ENCODE data around the gene EYS. TPM values are rescaled to one million over a fixed set of nuclear protein-coding genes. Genes with fewer than 3 reads are reported as not detected.
"Not testable (repeated sequence)": the region's sequence is repeated elsewhere in the genome, so short reads cannot be mapped to it uniquely, and the experiment has no call there.

Gene EYS
- total and polyA plus RNA-seq, 4 donors = 0.53 to 4.5 (median 2.4) TPM

GRCh38 chr6:64482631-64483030 lies 1224.4 kb downstream of the EYS start:
- Histone ChIP-seq H3K27me3 (ENCODE audit: control insufficient read depth, insufficient read depth, low read length) (no peaks in the 10 kb centered on the region), H3K36me3 (ENCODE audit: control insufficient read depth, insufficient read depth, low read length) (no peaks in the 10 kb centered on the region), H3K9me3 (ENCODE audit: control insufficient read depth, insufficient read depth, low read length) (no peaks in the 10 kb centered on the region), H3K4me1 (ENCODE audit: control insufficient read depth, insufficient read depth, low read length) (no peaks in the 10 kb centered on the region), H3K27ac (ENCODE audit: low read depth, low read length) (no peak overlapping the region), H3K4me3 (ENCODE audit: low read depth, low read length) (no peak overlapping the region)
- no peak for DNase-seq (ENCODE audit: low read depth in 4 of 6, low spot score in 6 of 6)
- no CpG with 5 or more reads among the region's 2 CpGs for WGBS (ENCODE audit: insufficient coverage)

- Histone ChIP-seq H3K4me3 (ENCODE audit: low read depth, low read length) (no peak overlapping the region), H3K4me1 (ENCODE audit: control insufficient read depth, insufficient read depth, low read length) (no peaks in the 10 kb centered on the region), H3K36me3 (ENCODE audit: control insufficient read depth, insufficient read depth, low read length) (no peaks in the 10 kb centered on the region), H3K9me3 (ENCODE audit: control insufficient read depth, insufficient read depth, low read length) (no peaks in the 10 kb centered on the region), H3K27ac (ENCODE audit: low read depth, low read length) (no peak overlapping the region), H3K27me3 (ENCODE audit: control insufficient read depth, insufficient read depth, low read length) (no peaks in the 10 kb centered on the region)
- no peak for DNase-seq (ENCODE audit: low read depth in 4 of 6, low spot score in 6 of 6)
- 100% methylated on average over 1 of the region's 1 CpG for WGBS (ENCODE audit: insufficient coverage)
These were observed 1227.9 kb downstream of the EYS start for GRCh38 chr6:64479134-64479533.

- Histone ChIP-seq H3K9me3 (ENCODE audit: control insufficient read depth, insufficient read depth, low read length) (no peaks in the 10 kb centered on the region), H3K4me1 (ENCODE audit: control insufficient read depth, insufficient read depth, low read length) (no peaks in the 10 kb centered on the region), H3K27ac (ENCODE audit: low read depth, low read length) (no peak overlapping the region), H3K4me3 (ENCODE audit: low read depth, low read length) (no peak overlapping the region), H3K27me3 (ENCODE audit: control insufficient read depth, insufficient read depth, low read length) (no peaks in the 10 kb centered on the region), H3K36me3 (ENCODE audit: control insufficient read depth, insufficient read depth, low read length) (no peaks in the 10 kb centered on the region)
- no CpG with 5 or more reads among the region's 3 CpGs for WGBS (ENCODE audit: insufficient coverage)
- no peak for DNase-seq (ENCODE audit: low read depth in 4 of 6, low spot score in 6 of 6)
These were observed 1229.6 kb downstream of the EYS start for GRCh38 chr6:64477391-64477790.

- Histone ChIP-seq H3K27ac (ENCODE audit: low read depth, low read length) (no peak overlapping the region), H3K4me1 (ENCODE audit: control insufficient read depth, insufficient read depth, low read length) (no peaks in the 10 kb centered on the region), H3K27me3 (ENCODE audit: control insufficient read depth, insufficient read depth, low read length) (no peaks in the 10 kb centered on the region), H3K9me3 (ENCODE audit: control insufficient read depth, insufficient read depth, low read length) (no peaks in the 10 kb centered on the region), H3K36me3 (ENCODE audit: control insufficient read depth, insufficient read depth, low read length) (no peaks in the 10 kb centered on the region), H3K4me3 (ENCODE audit: low read depth, low read length) (no peak overlapping the region)
- no peak for DNase-seq (ENCODE audit: low read depth in 4 of 6, low spot score in 6 of 6)
- WGBS (ENCODE audit: insufficient coverage) = no CpG with 5 or more reads among the region's 2 CpGs
These were observed 1230.1 kb downstream of the EYS start for GRCh38 chr6:64476935-64477334.

GRCh38 chr6:64469405-64469804 lies 1237.6 kb downstream of the EYS start:
- not testable (repeated sequence) for H3K9me3 ChIP-seq (ENCODE audit: control insufficient read depth, insufficient read depth, low read length); H3K27ac ChIP-seq (ENCODE audit: low read depth, low read length); H3K36me3 ChIP-seq (ENCODE audit: control insufficient read depth, insufficient read depth, low read length); H3K27me3 ChIP-seq (ENCODE audit: control insufficient read depth, insufficient read depth, low read length); DNase-seq (ENCODE audit: low read depth in 4 of 6, low spot score in 6 of 6); H3K4me1 ChIP-seq (ENCODE audit: control insufficient read depth, insufficient read depth, low read length); H3K4me3 ChIP-seq (ENCODE audit: low read depth, low read length)
- 86% methylated on average over 7 of the region's 12 CpGs for WGBS (ENCODE audit: insufficient coverage)

- WGBS (ENCODE audit: insufficient coverage) = 100% methylated on average over 1 of the region's 1 CpG
- Histone ChIP-seq H3K27ac (ENCODE audit: low read depth, low read length) (no peak overlapping the region), H3K9me3 (ENCODE audit: control insufficient read depth, insufficient read depth, low read length) (peaks cover 3% of the 10 kb centered on the region), H3K27me3 (ENCODE audit: control insufficient read depth, insufficient read depth, low read length) (no peaks in the 10 kb centered on the region), H3K4me1 (ENCODE audit: control insufficient read depth, insufficient read depth, low read length) (no peaks in the 10 kb centered on the region), H3K36me3 (ENCODE audit: control insufficient read depth, insufficient read depth, low read length) (no peaks in the 10 kb centered on the region), H3K4me3 (ENCODE audit: low read depth, low read length) (no peak overlapping the region)
- DNase-seq (ENCODE audit: low read depth in 4 of 6, low spot score in 6 of 6) = no peak
These were observed 1239.4 kb downstream of the EYS start for GRCh38 chr6:64467656-64468055.

GRCh38 chr6:64459411-64459944 lies 1247.5 kb downstream of the EYS start:
- no peaks in the 10 kb centered on the region for H3K27me3 ChIP-seq (ENCODE audit: control insufficient read depth, insufficient read depth, low read length)
- peaks cover 3% of the 10 kb centered on the region for H3K9me3 ChIP-seq (ENCODE audit: control insufficient read depth, insufficient read depth, low read length)
- H3K27ac ChIP-seq (ENCODE audit: low read depth, low read length) = no peak overlapping the region
- H3K36me3 ChIP-seq (ENCODE audit: control insufficient read depth, insufficient read depth, low read length) = no peaks in the 10 kb centered on the region
- no peak overlapping the region for H3K4me3 ChIP-seq (ENCODE audit: low read depth, low read length)
- no peaks in the 10 kb centered on the region for H3K4me1 ChIP-seq (ENCODE audit: control insufficient read depth, insufficient read depth, low read length)
- WGBS (ENCODE audit: insufficient coverage) = 83% methylated on average over 1 of the region's 1 CpG
- no peak for DNase-seq (ENCODE audit: low read depth in 4 of 6, low spot score in 6 of 6)

- H3K4me1 ChIP-seq (ENCODE audit: control insufficient read depth, insufficient read depth, low read length); H3K9me3 ChIP-seq (ENCODE audit: control insufficient read depth, insufficient read depth, low read length); H3K27ac ChIP-seq (ENCODE audit: low read depth, low read length); H3K4me3 ChIP-seq (ENCODE audit: low read depth, low read length); H3K36me3 ChIP-seq (ENCODE audit: control insufficient read depth, insufficient read depth, low read length); DNase-seq (ENCODE audit: low read depth in 4 of 6, low spot score in 6 of 6); H3K27me3 ChIP-seq (ENCODE audit: control insufficient read depth, insufficient read depth, low read length): not testable (repeated sequence)
- 88% methylated on average over 5 of the region's 6 CpGs for WGBS (ENCODE audit: insufficient coverage)
These were observed 1258.9 kb downstream of the EYS start for GRCh38 chr6:64448101-64448500.

GRCh38 chr6:64445038-64445437 lies 1262.0 kb downstream of the EYS start:
- no CpG with 5 or more reads among the region's 1 CpG for WGBS (ENCODE audit: insufficient coverage)
- no peaks in the 10 kb centered on the region for H3K36me3 ChIP-seq (ENCODE audit: control insufficient read depth, insufficient read depth, low read length)
- no peaks in the 10 kb centered on the region for H3K9me3 ChIP-seq (ENCODE audit: control insufficient read depth, insufficient read depth, low read length)
- H3K27me3 ChIP-seq (ENCODE audit: control insufficient read depth, insufficient read depth, low read length) = no peaks in the 10 kb centered on the region
- no peaks in the 10 kb centered on the region for H3K4me1 ChIP-seq (ENCODE audit: control insufficient read depth, insufficient read depth, low read length)
- no peak overlapping the region for H3K27ac ChIP-seq (ENCODE audit: low read depth, low read length)
- no peak for DNase-seq (ENCODE audit: low read depth in 4 of 6, low spot score in 6 of 6)
- no peak overlapping the region for H3K4me3 ChIP-seq (ENCODE audit: low read depth, low read length)

- no peak for DNase-seq (ENCODE audit: low read depth in 4 of 6, low spot score in 6 of 6)
- no peaks in the 10 kb centered on the region for H3K27me3 ChIP-seq (ENCODE audit: control insufficient read depth, insufficient read depth, low read length)
- H3K27ac ChIP-seq (ENCODE audit: low read depth, low read length) = no peak overlapping the region
- H3K36me3 ChIP-seq (ENCODE audit: control insufficient read depth, insufficient read depth, low read length) = no peaks in the 10 kb centered on the region
- no peaks in the 10 kb centered on the region for H3K9me3 ChIP-seq (ENCODE audit: control insufficient read depth, insufficient read depth, low read length)
- no peak overlapping the region for H3K4me3 ChIP-seq (ENCODE audit: low read depth, low read length)
- no CpG with 5 or more reads among the region's 2 CpGs for WGBS (ENCODE audit: insufficient coverage)
- no peaks in the 10 kb centered on the region for H3K4me1 ChIP-seq (ENCODE audit: control insufficient read depth, insufficient read depth, low read length)
These were observed 1267.8 kb downstream of the EYS start for GRCh38 chr6:64439274-64439673.

Measured in spinal cord (tissue), 10 donors.